HepG2 (cell line): ENCODE data around the gene CD177. TPM values are rescaled to one million over a fixed set of nuclear protein-coding genes. Genes with fewer than 3 reads are reported as not detected.
"Not testable (repeated sequence)": the region's sequence is repeated elsewhere in the genome, so short reads cannot be mapped to it uniquely, and the experiment has no call there.

ENCODE experiments used
- ATAC-seq: fragments of 200-7000 bp; cut with Tn5 transposase; 3 replicates; pipeline ENCODE4 v1.9.1; 2020; ENCODE audit warnings: mild to moderate bottlenecking, moderate library complexity
- BruUV-seq: library from RNA; stranded (reverse); fragments of 400-500 nt; replicated peaks from 2 replicates; lab custom pipeline; 2021; lab: Mats Ljungman, UMichigan
- CTCF ChIA-PET: fragments of 300-600 bp; formaldehyde crosslinking; extraction: SDS; loops from one replicate; lab custom pipeline; 2021; ENCODE audit warnings: low total read pairs, inconsistent platforms, low intra/inter-chr PET ratio; lab: Yijun Ruan, JAX
- POLR2A ChIA-PET: fragments of 350-600 bp; sonication (Branson Sonifier 250); formaldehyde crosslinking; loops from one replicate; lab custom pipeline; 2020; ENCODE audit warnings: antibody characterized with exemption, inconsistent platforms; lab: Yijun Ruan, JAX
- DNase-seq: peaks from one replicate; pipeline ENCODE4 v3.0.0-alpha.2; 2015; ENCODE audit warnings: low spot score
- FAIRE-seq: peaks from 3 replicates; lab custom pipeline; 2011; peaks lifted over from hg19 to GRCh38; lab: Jason Lieb, UNC
- H2AFZ ChIP-seq: one replicate; pipeline ENCODE4 v1.6.1; 2011; ENCODE audit warnings: low read length, inconsistent platforms
- H3K27ac ChIP-seq: fragments of 300-600 bp; 3 replicates; pipeline ENCODE4 v1.8.0; 2011; ENCODE audit warnings: mixed run types, mild to moderate bottlenecking, mixed read lengths, low read length, inconsistent platforms; ENCODE audit not compliant: insufficient read depth; ENCODE audit errors: extremely low read length
- H3K27me3 ChIP-seq, 2 experiments: fragments of 200-600 bp in 1 of 2; 2 replicates in 1 of 2; 3 replicates in 1 of 2; pipeline versions ENCODE4 v1.6.0 to v1.8.0; 2011; ENCODE audit warnings: low read length in 2 of 2, mild to moderate bottlenecking in 2 of 2, moderate library complexity in 2 of 2, inconsistent platforms in 1 of 2; ENCODE audit not compliant: insufficient read depth in 2 of 2, control insufficient read depth in 1 of 2
- H3K36me3 ChIP-seq, 2 experiments: fragments of 200-600 bp in 1 of 2; replicated peaks in 1 of 2; 2 replicates in 1 of 2; 3 replicates in 1 of 2; pipeline versions ENCODE4 v1.5.1 to v1.8.0; 2011; ENCODE audit warnings: low read length in 2 of 2, inconsistent platforms in 1 of 2; ENCODE audit not compliant: insufficient read depth in 2 of 2, control insufficient read depth in 1 of 2
- H3K4me1 ChIP-seq: 2 replicates; pipeline ENCODE4 v1.5.1; 2012; ENCODE audit warnings: low read length, inconsistent platforms; ENCODE audit not compliant: insufficient read depth
- H3K4me2 ChIP-seq: 2 replicates; pipeline ENCODE4 v1.6.0; 2011; ENCODE audit warnings: low read depth, low read length, inconsistent platforms
- H3K4me3 ChIP-seq, 3 experiments: fragments of 200-600 bp in 1 of 3; sonication (generic), shearing (Covaris generic) in 1 of 3; replicated peaks in 1 of 3; 2 replicates each; pipeline ENCODE4 v1.5.1; 2011 to 2016; ENCODE audit warnings: low read length in 3 of 3, inconsistent platforms in 2 of 3, low read depth in 2 of 3, mild to moderate bottlenecking in 2 of 3, control low read depth in 1 of 3, mixed read lengths in 1 of 3; ENCODE audit not compliant: insufficient read depth in 1 of 3
- H3K79me2 ChIP-seq: one replicate; pipeline ENCODE4 v1.6.1; 2011; ENCODE audit warnings: low read length, inconsistent platforms; ENCODE audit not compliant: insufficient read depth
- H3K9ac ChIP-seq: 2 replicates; pipeline ENCODE4 v1.6.0; 2011; ENCODE audit warnings: mild to moderate bottlenecking, low read depth, low read length, inconsistent platforms; ENCODE audit not compliant: insufficient read depth
- H3K9me3 ChIP-seq: 2 replicates; pipeline ENCODE4 v1.5.1; 2012; ENCODE audit warnings: mild to moderate bottlenecking, low read length
- H4K20me1 ChIP-seq: 2 replicates; pipeline ENCODE4 v1.6.0; 2011; ENCODE audit warnings: inconsistent platforms, mild to moderate bottlenecking, low read length, moderate library complexity; ENCODE audit not compliant: insufficient read depth
- ARID3A ChIP-seq: IDR thresholded peaks from 2 replicates; pipeline ENCODE4 v1.6.1; 2012; ENCODE audit warnings: low read depth, low read length, improper control_type of control experiment
- BRD4 ChIP-seq: sonication (generic); formaldehyde crosslinking; IDR thresholded peaks from 2 replicates; pipeline ENCODE4 v1.4.0; 2020; ENCODE audit warnings: missing genetic modification reagents
- CBX2 ChIP-seq, 2 experiments: fragments of 200-600 bp in 1 of 2; sonication (generic); formaldehyde crosslinking in 1 of 2; IDR thresholded peaks; 2 replicates each; pipeline versions ENCODE4 v1.7.0 to v1.8.1; 2018 to 2022; ENCODE audit warnings: low read depth in 2 of 2, low read length in 1 of 2, mild to moderate bottlenecking in 1 of 2, missing genetic modification reagents in 1 of 2
- CHD4 ChIP-seq: fragments of 200-600 bp; sonication (generic); IDR thresholded peaks from 2 replicates; pipeline ENCODE4 v1.7.0; 2017; ENCODE audit warnings: mild to moderate bottlenecking, low read length, borderline replicate concordance
- FOXK2 ChIP-seq: fragments of 450-650 bp; IDR thresholded peaks from 2 replicates; pipeline ENCODE4 v1.6.1; 2016
- GATAD2A ChIP-seq: IDR thresholded peaks from 2 replicates; pipeline ENCODE4 v1.6.1; 2016
- HOXD1 ChIP-seq: sonication (generic); formaldehyde crosslinking; IDR thresholded peaks from 2 replicates; pipeline ENCODE4 v1.5.0; 2020; ENCODE audit warnings: missing genetic modification reagents
- KLF12 ChIP-seq: sonication (generic); formaldehyde crosslinking; IDR thresholded peaks from 2 replicates; pipeline ENCODE4 v1.4.0; 2020; ENCODE audit warnings: missing genetic modification reagents, borderline replicate concordance
- PHF21A ChIP-seq: sonication (generic); formaldehyde crosslinking; IDR thresholded peaks from 2 replicates; pipeline ENCODE4 v1.5.0; 2020; ENCODE audit warnings: mild to moderate bottlenecking, missing genetic modification reagents
- SALL1 ChIP-seq: sonication (generic); formaldehyde crosslinking; IDR thresholded peaks from 2 replicates; pipeline ENCODE4 v1.8.0; 2022; ENCODE audit warnings: mild to moderate bottlenecking, missing genetic modification reagents
- ZNF138 ChIP-seq: sonication (generic); formaldehyde crosslinking; IDR thresholded peaks from 2 replicates; pipeline ENCODE4 v1.5.0; 2020; ENCODE audit warnings: mild to moderate bottlenecking, low read depth, missing genetic modification reagents
- ZNF451 ChIP-seq: sonication (generic); formaldehyde crosslinking; IDR thresholded peaks from 2 replicates; pipeline ENCODE4 v1.5.0; 2020; ENCODE audit warnings: mild to moderate bottlenecking, missing genetic modification reagents
- ZNF567 ChIP-seq: sonication (generic); formaldehyde crosslinking; IDR thresholded peaks from 2 replicates; pipeline ENCODE4 v1.8.1; 2023; ENCODE audit warnings: mild to moderate bottlenecking, missing genetic modification reagents, borderline replicate concordance
- WGBS: methylation state at CpG from one replicate; pipeline ENCODE4 v1.1.6; 2017; ENCODE audit warnings: low lambda C conversion rate; 5-methylcytosine and 5-hydroxymethylcytosine counted together
- in situ Hi-C: cut with HindIII; loops from 2 replicates; pipeline ENCODE4 v1.10.0; 2017; ENCODE audit warnings: low pct_unique_long_range_greater_than_20kb; ENCODE audit not compliant: extremely low pct_ligation_motif_present
- intact Hi-C: fragments of 100-400 bp; cut with micrococcal nuclease; formaldehyde crosslinking; loops from one replicate; pipeline ENCODE4 v1.10.0; 2022; ENCODE audit not compliant: unreplicated experiment
- polyA plus RNA-seq, 8 experiments: library from polyadenylated mRNA; depleted of rRNA in 3 of 8; stranded (reverse) in 7 of 8; unstranded in 1 of 8; fragments of >200 nt; fragmentation: Illumina TruSeq in 4 of 8; extraction: Trizol in 4 of 8; gene quantifications; 2 replicates each; pipeline versions ENCODE4 v1.2.1 to v1.2.3, GENCODE V29; 2011 to 2016; ENCODE audit warnings: low read depth in 4 of 8, missing spikeins in 1 of 8, mixed read lengths in 1 of 8; ENCODE audit not compliant: insufficient read depth in 1 of 8
- total RNA-seq, 5 experiments: library from RNA; depleted of rRNA; stranded (reverse); fragments of >200 nt; fragmentation: Illumina TruSeq; extraction: Trizol; gene quantifications; 2 replicates each; pipeline ENCODE4 v1.2.3, GENCODE V29; 2016; ENCODE audit warnings: low read depth in 1 of 5

CD177 gene
- total and polyA plus RNA-seq, 2 of the 13 experiments (the other 11 are each of a cell fraction or from before 2014, with no cell fraction given), result not detected

- in situ Hi-C loops (loop anchor here (25.0 kb wide), 1 partner anchor 208 kb away; no protein-coding TSS in a partner anchor), intact Hi-C loops (no loop called here)
- no peak for FAIRE-seq
- H3K9ac ChIP-seq, result no peak overlapping the region
- no peaks in the 10 kb centered on the region for H3K36me3 ChIP-seq
- H3K79me2 ChIP-seq, result no peaks in the 10 kb centered on the region
- H3K4me1 ChIP-seq, result no peaks in the 10 kb centered on the region
- no peak overlapping the region for H2AFZ ChIP-seq
- DNase-seq, result no peak
- H3K27ac ChIP-seq, result no peak overlapping the region
- POLR2A ChIA-PET, result no interaction called here
- whole genome bisulfite sequencing, result 0% methylated on average over 2 of the region's 2 CpGs
- CTCF ChIA-PET, result no interaction called here
- H3K27me3 ChIP-seq, result peaks cover 0 to 6% of the 10 kb centered on the region in 2 experiments; a peak in 1 of 5 replicates
- no peak overlapping the region for H3K4me3 ChIP-seq
- no peak overlapping the region for H3K4me2 ChIP-seq
- TF ChIP-seq ZNF451 (CRISPR knock-in tag) (no peak), GATAD2A (CRISPR knock-in tag) (no peak), FOXK2 (no peak), CHD4 (no peak), ARID3A (no peak), ZNF567 (CRISPR knock-in tag) (no peak), CBX2 (IDR thresholded peaks at IDR 0.05; ENCODE audit: low read depth, low read length) (no peak), CBX2 (CRISPR knock-in tag; IDR thresholded peaks at IDR 0.05; ENCODE audit: low read depth) (no peak), BRD4 (CRISPR knock-in tag) (no peak), SALL1 (no peak), HOXD1 (CRISPR knock-in tag) (no peak), KLF12 (no peak), ZNF138 (CRISPR knock-in tag) (no peak), PHF21A (CRISPR knock-in tag) (no peak)
- ATAC-seq, result no peak
- H4K20me1 ChIP-seq, result no peaks in the 10 kb centered on the region
- H3K9me3 ChIP-seq, result no peaks in the 10 kb centered on the region
- no TSS peak for BruUV-seq
Observed at GRCh38 chr19:43320546-43320945, 32.9 kb upstream of the CD177 start.

GRCh38 chr19:43326761-43327160 is 26.7 kb upstream of the CD177 start:
- H3K27me3 ChIP-seq, result peaks cover 4 to 20% of the 10 kb centered on the region in 2 experiments; a peak in 2 of 5 replicates
- H3K27ac ChIP-seq, BruUV-seq, DNase-seq, intact Hi-C loops, ATAC-seq, H3K79me2 ChIP-seq, POLR2A ChIA-PET, H3K9me3 ChIP-seq, in situ Hi-C loops, H3K36me3 ChIP-seq, H3K4me2 ChIP-seq, H3K9ac ChIP-seq, H2AFZ ChIP-seq, CTCF ChIA-PET, FAIRE-seq, H3K4me1 ChIP-seq, H4K20me1 ChIP-seq, H3K4me3 ChIP-seq: not testable (repeated sequence)
- 31% methylated on average over 11 of the region's 11 CpGs for WGBS

GRCh38 chr19:43328561-43328960 is 24.9 kb upstream of the CD177 start:
- WGBS, result 34% methylated on average over 10 of the region's 12 CpGs
- H3K27ac ChIP-seq, intact Hi-C loops, H3K4me2 ChIP-seq, DNase-seq, H4K20me1 ChIP-seq, H3K4me3 ChIP-seq, POLR2A ChIA-PET, ATAC-seq, H3K36me3 ChIP-seq, H3K9ac ChIP-seq, H3K79me2 ChIP-seq, H2AFZ ChIP-seq, H3K4me1 ChIP-seq, BruUV-seq, CTCF ChIA-PET, H3K9me3 ChIP-seq, FAIRE-seq, in situ Hi-C loops: not testable (repeated sequence)
- peaks cover 4 to 20% of the 10 kb centered on the region in 2 experiments; a peak in 2 of 5 replicates for H3K27me3 ChIP-seq
